SJSA1 (cell line): ENCODE data around the gene MAPK10. TPM values are rescaled to one million over a fixed set of nuclear protein-coding genes. Genes with fewer than 3 reads are reported as not detected.

Source experiments
- DNase-seq, 2 experiments: peaks; one replicate each; pipeline ENCODE4 v3.0.0-alpha.2; 2015 to 2020; ENCODE audit warnings: low spot score in 2 of 2, low read depth in 1 of 2
- H3K27ac ChIP-seq: fragments of 250-450 bp; sonication (Bioruptor Pico); 2 replicates; pipeline ENCODE4 v1.5.1; 2020; ENCODE audit warnings: mild to moderate bottlenecking, moderate library complexity
- H3K27me3 ChIP-seq: fragments of 250-450 bp; sonication (Bioruptor Pico); replicated peaks from 2 replicates; pipeline ENCODE4 v1.5.1; 2020; ENCODE audit warnings: mild to moderate bottlenecking, moderate library complexity
- H3K36me3 ChIP-seq: fragments of 250-450 bp; sonication (Bioruptor Pico); 2 replicates; pipeline ENCODE4 v1.5.1; 2020; ENCODE audit warnings: mild to moderate bottlenecking
- H3K4me1 ChIP-seq: fragments of 250-450 bp; sonication (Bioruptor Pico); replicated peaks from 2 replicates; pipeline ENCODE4 v1.6.1; 2021; ENCODE audit warnings: mild to moderate bottlenecking
- H3K4me3 ChIP-seq: fragments of 250-450 bp; sonication (Bioruptor Pico); 2 replicates; pipeline ENCODE4 v1.5.1; 2020; ENCODE audit warnings: mild to moderate bottlenecking
- H3K9me3 ChIP-seq: fragments of 250-450 bp; sonication (Bioruptor Pico); replicated peaks from 2 replicates; pipeline ENCODE4 v1.5.1; 2020; ENCODE audit warnings: mild to moderate bottlenecking
- total RNA-seq: library from RNA; depleted of rRNA; stranded (reverse); fragments of >200 nt; shearing (Covaris generic); gene quantifications from 2 replicates; pipeline ENCODE4 v1.2.3, GENCODE V29; 2014

MAPK10 gene
- total RNA-seq, 1 experiment from 2014 or later, result 24.7 TPM

GRCh38 chr4:86122404-86122803 is 237.4 kb downstream of the MAPK10 start:
- H3K36me3 ChIP-seq, result no peaks in the 10 kb centered on the region
- H3K9me3 ChIP-seq, result no peaks in the 10 kb centered on the region; the same call in 1 of the 2 replicates
- no peak for DNase-seq
- H3K27ac ChIP-seq, result no peak overlapping the region
- H3K4me1 ChIP-seq, result no peaks in the 10 kb centered on the region
- H3K27me3 ChIP-seq, result no peaks in the 10 kb centered on the region
- no peak overlapping the region for H3K4me3 ChIP-seq

GRCh38 chr4:86118711-86119110 is 241.1 kb downstream of the MAPK10 start:
- Histone ChIP-seq H3K27ac (no peak overlapping the region), H3K27me3 (no peaks in the 10 kb centered on the region), H3K4me3 (no peak overlapping the region), H3K9me3 (no peaks in the 10 kb centered on the region; the same call in 1 of the 2 replicates), H3K4me1 (no peaks in the 10 kb centered on the region), H3K36me3 (no peaks in the 10 kb centered on the region)
- no peak for DNase-seq

- Histone ChIP-seq H3K4me1 (no peaks in the 10 kb centered on the region), H3K27ac (no peak overlapping the region), H3K27me3 (no peaks in the 10 kb centered on the region), H3K36me3 (no peaks in the 10 kb centered on the region), H3K4me3 (no peak overlapping the region), H3K9me3 (no peaks in the 10 kb centered on the region; the same call in 1 of the 2 replicates)
- no peak for DNase-seq
Observed at GRCh38 chr4:86117705-86118302, 242.0 kb downstream of the MAPK10 start.

GRCh38 chr4:86114563-86114962 is 245.3 kb downstream of the MAPK10 start:
- H3K27ac ChIP-seq, result no peak overlapping the region
- H3K36me3 ChIP-seq, result no peaks in the 10 kb centered on the region
- H3K9me3 ChIP-seq, result no peaks in the 10 kb centered on the region
- DNase-seq, result no peak
- no peak overlapping the region for H3K4me3 ChIP-seq
- no peaks in the 10 kb centered on the region for H3K4me1 ChIP-seq
- H3K27me3 ChIP-seq, result no peaks in the 10 kb centered on the region

GRCh38 chr4:86108834-86109233 is 251.0 kb downstream of the MAPK10 start:
- no peaks in the 10 kb centered on the region for H3K27me3 ChIP-seq
- H3K4me1 ChIP-seq, result no peaks in the 10 kb centered on the region
- no peak overlapping the region for H3K27ac ChIP-seq
- H3K9me3 ChIP-seq, result no peaks in the 10 kb centered on the region
- H3K4me3 ChIP-seq, result no peak overlapping the region
- DNase-seq, result no peak
- no peaks in the 10 kb centered on the region for H3K36me3 ChIP-seq

GRCh38 chr4:86108137-86108536 is 251.7 kb downstream of the MAPK10 start:
- no peaks in the 10 kb centered on the region for H3K9me3 ChIP-seq
- no peaks in the 10 kb centered on the region for H3K27me3 ChIP-seq
- H3K4me1 ChIP-seq, result no peaks in the 10 kb centered on the region
- H3K4me3 ChIP-seq, result no peak overlapping the region
- H3K27ac ChIP-seq, result no peak overlapping the region
- no peak for DNase-seq
- no peaks in the 10 kb centered on the region for H3K36me3 ChIP-seq

- Histone ChIP-seq H3K27ac (no peak overlapping the region), H3K36me3 (no peaks in the 10 kb centered on the region), H3K4me3 (no peak overlapping the region), H3K4me1 (no peaks in the 10 kb centered on the region), H3K27me3 (no peaks in the 10 kb centered on the region), H3K9me3 (no peaks in the 10 kb centered on the region)
- no peak for DNase-seq
Observed at GRCh38 chr4:86107112-86107511, 252.7 kb downstream of the MAPK10 start.

GRCh38 chr4:86106475-86106874 is 253.4 kb downstream of the MAPK10 start:
- Histone ChIP-seq H3K4me3 (no peak overlapping the region), H3K27ac (no peak overlapping the region), H3K4me1 (no peaks in the 10 kb centered on the region), H3K9me3 (no peaks in the 10 kb centered on the region), H3K36me3 (no peaks in the 10 kb centered on the region), H3K27me3 (no peaks in the 10 kb centered on the region)
- DNase-seq, result no peak

- Histone ChIP-seq H3K36me3 (no peaks in the 10 kb centered on the region; the same call in 1 of the 2 replicates), H3K4me3 (no peak overlapping the region), H3K4me1 (no peaks in the 10 kb centered on the region), H3K9me3 (no peaks in the 10 kb centered on the region), H3K27ac (no peak overlapping the region), H3K27me3 (no peaks in the 10 kb centered on the region)
- no peak for DNase-seq
Observed at GRCh38 chr4:86101841-86102240, 258.0 kb downstream of the MAPK10 start.

GRCh38 chr4:86101410-86101809 is 258.4 kb downstream of the MAPK10 start:
- DNase-seq, result no peak
- H3K27ac ChIP-seq, result no peak overlapping the region
- H3K36me3 ChIP-seq, result no peaks in the 10 kb centered on the region; the same call in 1 of the 2 replicates
- no peaks in the 10 kb centered on the region for H3K27me3 ChIP-seq
- no peaks in the 10 kb centered on the region for H3K4me1 ChIP-seq
- no peaks in the 10 kb centered on the region for H3K9me3 ChIP-seq
- no peak overlapping the region for H3K4me3 ChIP-seq

GRCh38 chr4:86100539-86101215 is 259.2 kb downstream of the MAPK10 start:
- no peaks in the 10 kb centered on the region; the same call in 1 of the 2 replicates for H3K36me3 ChIP-seq
- no peaks in the 10 kb centered on the region for H3K9me3 ChIP-seq
- no peak for DNase-seq

GRCh38 chr4:86099348-86099747 is 260.5 kb downstream of the MAPK10 start:
- Histone ChIP-seq H3K27ac (no peak overlapping the region), H3K4me1 (no peaks in the 10 kb centered on the region), H3K36me3 (no peaks in the 10 kb centered on the region; the same call in 1 of the 2 replicates), H3K9me3 (no peaks in the 10 kb centered on the region), H3K4me3 (no peak overlapping the region), H3K27me3 (no peaks in the 10 kb centered on the region)
- no peak for DNase-seq

More at GRCh38 chr4:86100539-86101215, 259.2 kb downstream of the MAPK10 start:
- no peak overlapping the region for H3K4me3 ChIP-seq
- H3K4me1 ChIP-seq, result no peaks in the 10 kb centered on the region
- H3K27ac ChIP-seq, result no peak overlapping the region
- H3K27me3 ChIP-seq, result no peaks in the 10 kb centered on the region

- H3K4me3 ChIP-seq, result no peak overlapping the region
- DNase-seq, result no peak
Observed at GRCh38 chr4:86098691-86099090, 261.2 kb downstream of the MAPK10 start.

GRCh38 chr4:86096373-86096772 is 263.5 kb downstream of the MAPK10 start:
- Histone ChIP-seq H3K4me1 (peaks cover 5% of the 10 kb centered on the region; the same call in 1 of the 2 replicates), H3K9me3 (no peaks in the 10 kb centered on the region), H3K27ac (no peak overlapping the region), H3K27me3 (no peaks in the 10 kb centered on the region), H3K4me3 (no peak overlapping the region), H3K36me3 (no peaks in the 10 kb centered on the region; the same call in 1 of the 2 replicates)
- DNase-seq, result no peak

More at GRCh38 chr4:86098691-86099090, 261.2 kb downstream of the MAPK10 start:
- Histone ChIP-seq H3K27me3 (no peaks in the 10 kb centered on the region), H3K36me3 (no peaks in the 10 kb centered on the region; the same call in 1 of the 2 replicates), H3K9me3 (no peaks in the 10 kb centered on the region), H3K4me1 (no peaks in the 10 kb centered on the region), H3K27ac (no peak overlapping the region)
